H9 (cell line): Measurements from ENCODE around the gene THAP3. TPM values are rescaled to one million over a fixed set of nuclear protein-coding genes. Genes with fewer than 3 reads are reported as not detected.

ENCODE experiments used
- DNase-seq: peaks from one replicate; pipeline ENCODE4 v3.0.0-alpha.2; 2017
- H2AFZ ChIP-seq: one replicate; pipeline ENCODE4 v1.6.1; 2013; ENCODE audit warnings: mild to moderate bottlenecking, low read length, control low read depth, moderate library complexity
- H2AK5ac ChIP-seq: 2 replicates; pipeline ENCODE4 v1.6.1; 2013; ENCODE audit warnings: low read length, control low read depth, mixed read lengths; ENCODE audit not compliant: insufficient read length
- H2BK120ac ChIP-seq: one replicate; pipeline ENCODE4 v1.6.1; 2013; ENCODE audit warnings: low read depth, mild to moderate bottlenecking, low read length, control low read depth, inconsistent platforms; ENCODE audit not compliant: poor library complexity, severe bottlenecking
- H2BK12ac ChIP-seq: 2 replicates; pipeline ENCODE4 v1.6.1; 2013; ENCODE audit warnings: low read length, control low read depth, mixed read lengths, low read depth; ENCODE audit not compliant: insufficient read length
- H2BK15ac ChIP-seq: 2 replicates; pipeline ENCODE4 v1.6.1; 2013; ENCODE audit warnings: low read depth, low read length, control low read depth
- H2BK20ac ChIP-seq: one replicate; pipeline ENCODE4 v1.6.1; 2013; ENCODE audit warnings: low read depth, mild to moderate bottlenecking, low read length, control low read depth, inconsistent platforms; ENCODE audit not compliant: poor library complexity, severe bottlenecking
- H2BK5ac ChIP-seq: 2 replicates; pipeline ENCODE4 v1.6.1; 2013; ENCODE audit warnings: low read length, control low read depth, mixed read lengths; ENCODE audit not compliant: insufficient read length
- H3K14ac ChIP-seq: 2 replicates; pipeline ENCODE4 v1.6.1; 2013; ENCODE audit warnings: low read length, control low read depth; ENCODE audit not compliant: insufficient read depth
- H3K18ac ChIP-seq: 2 replicates; pipeline ENCODE4 v1.6.1; 2013; ENCODE audit warnings: low read depth, mild to moderate bottlenecking, mixed read lengths, low read length, control low read depth; ENCODE audit not compliant: insufficient read length
- H3K23ac ChIP-seq: 2 replicates; pipeline ENCODE4 v1.6.1; 2013; ENCODE audit warnings: low read length, control low read depth, mixed read lengths, low read depth; ENCODE audit not compliant: insufficient read length
- H3K23me2 ChIP-seq: 2 replicates; pipeline ENCODE4 v1.6.1; 2013; ENCODE audit warnings: low read depth, mild to moderate bottlenecking, mixed read lengths, low read length, control low read depth; ENCODE audit not compliant: insufficient read length, poor library complexity, severe bottlenecking
- H3K27ac ChIP-seq: 2 replicates; pipeline ENCODE4 v1.5.1; 2013; ENCODE audit warnings: low read length, control low read depth, mixed read lengths, low read depth; ENCODE audit not compliant: insufficient read length
- H3K27me3 ChIP-seq: 2 replicates; pipeline ENCODE4 v1.6.1; 2013; ENCODE audit warnings: low read length, control low read depth, inconsistent platforms; ENCODE audit not compliant: insufficient read depth
- H3K4ac ChIP-seq: 2 replicates; pipeline ENCODE4 v1.6.1; 2013; ENCODE audit warnings: low read depth, mild to moderate bottlenecking, control low read depth, inconsistent platforms, low read length, moderate library complexity
- H3K4me1 ChIP-seq: 2 replicates; pipeline ENCODE4 v1.6.1; 2013; ENCODE audit warnings: low read length, control low read depth, inconsistent platforms; ENCODE audit not compliant: insufficient read depth
- H3K4me2 ChIP-seq: 2 replicates; pipeline ENCODE4 v1.6.1; 2013; ENCODE audit warnings: low read length, control low read depth, mixed read lengths; ENCODE audit not compliant: insufficient read length, insufficient read depth
- H3K56ac ChIP-seq: 2 replicates; pipeline ENCODE4 v1.6.1; 2013; ENCODE audit warnings: low read depth, mild to moderate bottlenecking, mixed read lengths, low read length, control low read depth; ENCODE audit not compliant: insufficient read length
- H3K79me1 ChIP-seq: 2 replicates; pipeline ENCODE4 v1.6.1; 2013; ENCODE audit warnings: low read depth, mild to moderate bottlenecking, moderate library complexity, low read length, control low read depth, inconsistent platforms; ENCODE audit not compliant: insufficient read depth, poor library complexity, severe bottlenecking
- H3K79me2 ChIP-seq: 2 replicates; pipeline ENCODE4 v1.6.1; 2013; ENCODE audit warnings: low read length, control low read depth, inconsistent platforms; ENCODE audit not compliant: insufficient read depth
- H3K9ac ChIP-seq: 2 replicates; pipeline ENCODE4 v1.6.1; 2013; ENCODE audit warnings: low read length, control low read depth, mixed read lengths; ENCODE audit not compliant: insufficient read length; ENCODE audit errors: extremely low read depth
- H3K9me3 ChIP-seq: one replicate; pipeline ENCODE4 v1.6.1; 2013; ENCODE audit warnings: low read depth, low read length, inconsistent platforms; ENCODE audit not compliant: control insufficient read depth
- H3T11ph ChIP-seq: one replicate; pipeline ENCODE4 v1.6.1; 2013; ENCODE audit warnings: mild to moderate bottlenecking, low read length, control low read depth, inconsistent platforms
- H4K20me1 ChIP-seq: one replicate; pipeline ENCODE4 v1.6.1; 2013; ENCODE audit not compliant: control insufficient read depth, insufficient read length, insufficient read depth
- H4K5ac ChIP-seq: 2 replicates; pipeline ENCODE4 v1.6.1; 2013; ENCODE audit warnings: low read depth, mild to moderate bottlenecking, mixed read lengths, low read length, control low read depth; ENCODE audit not compliant: insufficient read length
- H4K8ac ChIP-seq: replicated peaks from 2 replicates; pipeline ENCODE4 v1.6.1; 2013; ENCODE audit warnings: low read length, control low read depth, mixed read lengths, low read depth; ENCODE audit not compliant: insufficient read length
- H4K91ac ChIP-seq: 2 replicates; pipeline ENCODE4 v1.6.1; 2013; ENCODE audit warnings: low read depth, mild to moderate bottlenecking, moderate library complexity, mixed read lengths, low read length, control low read depth; ENCODE audit not compliant: insufficient read length
- H3K27ac Mint-ChIP-seq, 3 experiments: 2 replicates in 2 of 3; 3 replicates in 1 of 3; pipeline ENCODE4 v1.8.0; 2020 to 2021; ENCODE audit warnings: mixed read lengths in 3 of 3, mild to moderate bottlenecking in 1 of 3, moderate library complexity in 1 of 3
- H3K27me3 Mint-ChIP-seq: 2 replicates; pipeline ENCODE4 v1.8.0; 2021; ENCODE audit warnings: low read depth, mild to moderate bottlenecking, moderate library complexity, mixed read lengths
- H3K36me3 Mint-ChIP-seq, 3 experiments: 2 replicates in 2 of 3; 3 replicates in 1 of 3; pipeline ENCODE4 v1.8.0; 2020 to 2021; ENCODE audit warnings: low read depth in 3 of 3, mixed read lengths in 3 of 3; ENCODE audit not compliant: insufficient read depth in 1 of 3
- H3K4me1 Mint-ChIP-seq, 2 experiments: 2 replicates each; pipeline ENCODE4 v1.8.0; 2020; ENCODE audit warnings: mixed read lengths in 2 of 2
- H3K4me3 Mint-ChIP-seq, 2 experiments: 2 replicates in 1 of 2; 3 replicates in 1 of 2; pipeline ENCODE4 v1.8.0; 2020 to 2021; ENCODE audit warnings: mild to moderate bottlenecking in 2 of 2, mixed read lengths in 2 of 2, moderate library complexity in 1 of 2
- H3K9me3 Mint-ChIP-seq, 2 experiments: 2 replicates in 1 of 2; 3 replicates in 1 of 2; pipeline ENCODE4 v1.8.0; 2020; ENCODE audit warnings: mild to moderate bottlenecking in 2 of 2, mixed read lengths in 2 of 2, moderate library complexity in 1 of 2
- CTCF ChIP-seq: fragments of 200-600 bp; sonication (generic); conservative IDR thresholded peaks from 3 replicates; pipeline ENCODE4 v1.8.0; 2021; ENCODE audit warnings: antibody characterized with exemption, mild to moderate bottlenecking
- WGBS: extraction: QIAGEN DNeasy Blood & Tissue Kit; methylation state at CpG from one replicate; pipeline ENCODE4 v1.1.7; 2013; ENCODE audit warnings: missing lambda C conversion rate, low lambda C conversion rate, mixed read lengths; ENCODE audit not compliant: insufficient read length; ENCODE audit errors: extremely low coverage; 5-methylcytosine and 5-hydroxymethylcytosine counted together
- total RNA-seq: library from RNA; stranded (reverse); gene quantifications from 2 replicates; pipeline ENCODE4 v1.2.1, GENCODE V29; 2021

The THAP3 gene
- total RNA-seq, 1 experiment from 2014 or later, result 15.3 TPM

GRCh38 chr1:6673816-6674398 lies 49.2 kb downstream of the THAP3 start:
- H3K36me3 Mint-ChIP-seq, result peaks cover 53 to 80% (median 79%) of the 10 kb centered on the region in 3 experiments
- H3K9me3 Mint-ChIP-seq, result no peaks in the 10 kb centered on the region
- no CpG with 5 or more reads among the region's 5 CpGs for WGBS

More at GRCh38 chr1:6673816-6674398, 49.2 kb downstream of the THAP3 start:
- no peaks in the 10 kb centered on the region for H3K9me3 ChIP-seq
- no peak overlapping the region for H4K91ac ChIP-seq
- no peak overlapping the region for H2AFZ ChIP-seq
- H3K4ac ChIP-seq, result no peak overlapping the region
- H3K23ac ChIP-seq, result no peak overlapping the region
- H2BK5ac ChIP-seq, result no peak overlapping the region
- H3K56ac ChIP-seq, result no peak overlapping the region
- H3K27me3 ChIP-seq, result no peaks in the 10 kb centered on the region
- no peaks in the 10 kb centered on the region for H3K79me1 ChIP-seq
- H3K79me2 ChIP-seq, result 0 out of 2 replicates have a peak, but pooled peaks cover 2% of the 10 kb centered on the region
- no peak overlapping the region for H2BK12ac ChIP-seq
- H3K9ac ChIP-seq, result no peak overlapping the region
- H3K27ac Mint-ChIP-seq, result no peak overlapping the region
- no peak overlapping the region for H3K14ac ChIP-seq
- no peak overlapping the region for H2BK15ac ChIP-seq
- H3K18ac ChIP-seq, result no peak overlapping the region
- H3K27me3 Mint-ChIP-seq, result no peaks in the 10 kb centered on the region
- no peaks in the 10 kb centered on the region for H3K4me1 Mint-ChIP-seq
- H3K23me2 ChIP-seq, result no peaks in the 10 kb centered on the region
- H4K20me1 ChIP-seq, result no peaks in the 10 kb centered on the region
- H2BK120ac ChIP-seq, result no peak overlapping the region
- no peaks in the 10 kb centered on the region for H3K4me1 ChIP-seq
- no peak overlapping the region for H2BK20ac ChIP-seq
- H3K4me3 Mint-ChIP-seq, result no peak overlapping the region
- no peak overlapping the region for H3K27ac ChIP-seq
- DNase-seq, result no peak
- no peak overlapping the region for H4K8ac ChIP-seq
- H3T11ph ChIP-seq, result no peak overlapping the region
- no peak overlapping the region for H3K4me2 ChIP-seq
- H2AK5ac ChIP-seq, result no peak overlapping the region
- TF ChIP-seq CTCF, result no peak
- H4K5ac ChIP-seq, result no peak overlapping the region
